ENCODE results near the gene HIVEP2. TPM values are rescaled to one million over a fixed set of nuclear protein-coding genes. Genes with fewer than 3 reads are reported as not detected.

Gene HIVEP2
- total RNA-seq, 2 donors from 2014 or later, result 25.8 to 30.8 TPM

- H3K4me1 Mint-ChIP-seq (ENCODE audit: low read depth), result peaks cover 67% of the 10 kb centered on the region
- no peaks in the 10 kb centered on the region for H3K9me3 Mint-ChIP-seq
- ATAC-seq (replicated peaks in 1 of 2), result peak; percentile 87 to 91
- H3K27me3 Mint-ChIP-seq (ENCODE audit: low read depth), result no peaks in the 10 kb centered on the region
- peaks cover 2 to 3% of the 10 kb centered on the region in 2 donors for H3K36me3 Mint-ChIP-seq (ENCODE audit: insufficient read depth in 2 of 2)
- H3K4me3 Mint-ChIP-seq, result peak overlapping the region; percentile 87 to 93
- H3K27ac Mint-ChIP-seq, result peak overlapping the region; percentile 100
- DNase-seq, result peak; percentile 82 to 86
Measured at GRCh38 chr6:142926494-142927270, 18.3 kb downstream of the HIVEP2 start.

GRCh38 chr6:142926177-142926493 is 18.8 kb downstream of the HIVEP2 start:
- no peaks in the 10 kb centered on the region for H3K9me3 Mint-ChIP-seq
- ATAC-seq (replicated peaks in 1 of 2), result no peak
- peaks cover 67% of the 10 kb centered on the region for H3K4me1 Mint-ChIP-seq (ENCODE audit: low read depth)
- peak overlapping the region; percentile 87 to 93 for H3K4me3 Mint-ChIP-seq
- H3K27me3 Mint-ChIP-seq (ENCODE audit: low read depth), result no peaks in the 10 kb centered on the region
- H3K27ac Mint-ChIP-seq, result peak overlapping the region; percentile 98
- DNase-seq, result no peak
- peaks cover 2 to 3% of the 10 kb centered on the region in 2 donors for H3K36me3 Mint-ChIP-seq (ENCODE audit: insufficient read depth in 2 of 2)

GRCh38 chr6:142925575-142926110 is 19.3 kb downstream of the HIVEP2 start:
- no peak for DNase-seq
- Mint-ChIP-seq H3K27me3 (ENCODE audit: low read depth) (no peaks in the 10 kb centered on the region), H3K36me3 (ENCODE audit: insufficient read depth in 2 of 2) (peaks cover 2 to 3% of the 10 kb centered on the region in 2 donors), H3K4me1 (ENCODE audit: low read depth) (peaks cover 70% of the 10 kb centered on the region), H3K4me3 (peak overlapping the region; percentile 74 to 87), H3K9me3 (no peaks in the 10 kb centered on the region), H3K27ac (peak overlapping the region; percentile 98)
- peak; percentile 23 to 34 for ATAC-seq (replicated peaks in 1 of 2)

- Mint-ChIP-seq H3K36me3 (ENCODE audit: insufficient read depth in 2 of 2) (peaks cover 0 to 11% of the 10 kb centered on the region in 2 donors), H3K4me1 (ENCODE audit: low read depth) (peaks cover 85% of the 10 kb centered on the region), H3K9me3 (no peaks in the 10 kb centered on the region), H3K4me3 (peak overlapping the region; percentile 59 to 72), H3K27me3 (ENCODE audit: low read depth) (no peaks in the 10 kb centered on the region), H3K27ac (peak overlapping the region; percentile 81)
- DNase-seq (no peak), ATAC-seq (replicated peaks in 1 of 2) (no peak)
Measured at GRCh38 chr6:142918339-142919042, 26.5 kb downstream of the HIVEP2 start.

GRCh38 chr6:142916881-142917280 is 28.1 kb downstream of the HIVEP2 start:
- Mint-ChIP-seq H3K4me1 (ENCODE audit: low read depth) (peaks cover 94% of the 10 kb centered on the region), H3K36me3 (ENCODE audit: insufficient read depth in 2 of 2) (peaks cover 3 to 12% of the 10 kb centered on the region in 2 donors), H3K9me3 (no peaks in the 10 kb centered on the region), H3K27ac (no peak overlapping the region), H3K4me3 (no peak overlapping the region), H3K27me3 (ENCODE audit: low read depth) (no peaks in the 10 kb centered on the region)
- DNase-seq, result no peak
- no peak for ATAC-seq (replicated peaks in 1 of 2)

DNA sequence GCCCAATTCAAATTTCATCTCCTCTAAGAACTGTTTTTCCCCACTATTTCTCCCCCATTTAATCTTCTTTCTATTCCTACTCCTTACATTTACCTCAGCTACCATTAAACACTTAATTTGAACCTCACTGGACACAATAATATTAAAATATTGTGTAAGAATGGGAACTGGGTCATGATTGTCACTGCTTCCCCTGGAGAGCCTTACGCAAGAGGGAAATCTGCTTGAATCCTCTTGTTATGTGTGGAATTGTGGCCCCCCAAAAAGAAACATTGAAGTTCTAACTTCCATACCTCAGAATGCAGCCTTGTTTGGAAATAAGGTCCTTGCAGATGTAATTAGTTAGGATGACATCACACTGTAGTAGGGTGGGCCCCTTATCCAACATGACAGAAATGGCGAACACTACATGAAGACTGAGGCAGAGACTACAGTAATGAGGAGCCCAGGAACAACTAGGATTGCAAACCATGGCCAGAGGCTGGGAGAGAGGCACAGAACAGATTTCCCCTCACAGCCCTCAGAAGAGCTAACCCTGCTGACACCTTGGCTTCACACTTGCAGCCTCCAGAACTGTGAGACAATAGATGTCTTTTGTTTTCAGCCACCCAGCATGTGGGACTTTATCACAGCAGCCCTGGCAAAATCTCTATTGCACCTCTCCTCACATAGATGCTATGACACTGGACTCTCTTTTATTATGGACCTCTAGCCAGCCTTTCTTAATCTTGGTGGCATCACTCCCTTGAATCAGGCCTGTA is 29.9 kb downstream of the HIVEP2 start:
- peaks cover 94% of the 10 kb centered on the region for H3K4me1 Mint-ChIP-seq (ENCODE audit: low read depth)
- H3K27ac Mint-ChIP-seq, result peak overlapping the region; percentile 2
- H3K9me3 Mint-ChIP-seq, result no peaks in the 10 kb centered on the region
- DNase-seq (no peak), ATAC-seq (replicated peaks in 1 of 2) (no peak)
- peaks cover 3 to 12% of the 10 kb centered on the region in 2 donors for H3K36me3 Mint-ChIP-seq (ENCODE audit: insufficient read depth in 2 of 2)
- peak overlapping the region; percentile 48 to 78 for H3K4me3 Mint-ChIP-seq
- no peaks in the 10 kb centered on the region for H3K27me3 Mint-ChIP-seq (ENCODE audit: low read depth)

- no peaks in the 10 kb centered on the region for H3K9me3 Mint-ChIP-seq
- peak in 1 of 2 donors; percentile 8 for ATAC-seq (replicated peaks in 1 of 2)
- no peaks in the 10 kb centered on the region for H3K27me3 Mint-ChIP-seq (ENCODE audit: low read depth)
- H3K27ac Mint-ChIP-seq, result peak overlapping the region; percentile 96
- peaks cover 94% of the 10 kb centered on the region for H3K4me1 Mint-ChIP-seq (ENCODE audit: low read depth)
- peak overlapping the region in 1 of 2 donors; percentile 78 for H3K4me3 Mint-ChIP-seq
- DNase-seq, result no peak
- peaks cover 3 to 12% of the 10 kb centered on the region in 2 donors for H3K36me3 Mint-ChIP-seq (ENCODE audit: insufficient read depth in 2 of 2)
Measured at GRCh38 chr6:142914369-142914768, 30.6 kb downstream of the HIVEP2 start.

DNA sequence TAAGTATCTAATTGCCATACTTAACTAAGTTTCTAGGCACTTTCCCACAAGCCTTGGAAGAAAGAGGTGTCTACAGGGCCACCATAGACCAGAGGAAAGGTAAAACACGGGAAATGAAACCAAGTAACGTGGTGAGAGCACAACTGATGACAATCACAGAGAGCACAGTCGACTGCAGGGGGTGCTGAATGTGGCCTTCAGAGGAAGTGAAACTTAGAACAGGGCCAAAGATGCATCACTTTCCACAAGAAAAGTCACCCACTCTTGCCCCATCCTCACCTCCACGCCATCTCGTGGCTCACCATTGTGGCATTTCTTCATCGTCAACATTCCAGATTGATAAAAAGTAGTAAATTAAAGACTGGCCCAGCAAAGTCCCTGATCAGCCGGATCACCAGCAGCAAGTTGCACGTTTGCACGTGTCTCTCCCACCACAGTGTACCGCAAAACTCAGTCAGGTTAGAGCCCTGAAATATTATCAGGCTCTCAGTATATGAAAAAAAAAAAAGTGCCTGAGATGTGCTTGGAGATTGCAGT is 31.4 kb downstream of the HIVEP2 start:
- Mint-ChIP-seq H3K27me3 (ENCODE audit: low read depth) (no peaks in the 10 kb centered on the region), H3K4me1 (ENCODE audit: low read depth) (peaks cover 94% of the 10 kb centered on the region), H3K27ac (peak overlapping the region; percentile 96), H3K9me3 (no peaks in the 10 kb centered on the region), H3K36me3 (ENCODE audit: insufficient read depth in 2 of 2) (peaks cover 3 to 12% of the 10 kb centered on the region in 2 donors), H3K4me3 (peak overlapping the region; percentile 76 to 78)
- ATAC-seq (replicated peaks in 1 of 2) (peak; percentile 87 to 88), DNase-seq (peak; percentile 77 to 85)

DNA sequence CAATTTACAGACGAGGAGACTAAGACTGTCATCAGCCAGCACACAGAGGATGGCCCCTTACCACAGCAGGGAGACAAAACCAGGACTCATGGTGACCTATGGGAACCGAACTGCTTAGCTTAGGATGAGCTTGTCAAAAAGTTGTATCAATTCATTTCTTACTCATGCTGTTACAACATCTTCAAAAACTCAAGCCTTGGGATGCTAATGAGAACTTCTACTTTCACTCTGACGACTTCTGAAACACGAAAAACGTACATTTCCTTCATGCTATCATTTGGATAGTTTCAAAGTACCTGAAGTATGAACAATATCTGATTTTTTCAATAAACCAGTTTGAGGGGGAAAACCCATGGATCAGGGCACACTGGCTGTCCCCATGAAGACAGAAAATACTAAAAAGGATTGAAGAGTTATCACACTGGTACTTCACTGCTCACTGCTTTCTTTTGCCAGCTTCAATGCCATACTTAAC is 31.9 kb downstream of the HIVEP2 start:
- H3K27ac Mint-ChIP-seq, result peak overlapping the region; percentile 96
- H3K36me3 Mint-ChIP-seq (ENCODE audit: insufficient read depth in 2 of 2), result peaks cover 3 to 10% of the 10 kb centered on the region in 2 donors
- peak; percentile 75 to 77 for ATAC-seq (replicated peaks in 1 of 2)
- no peaks in the 10 kb centered on the region for H3K9me3 Mint-ChIP-seq
- peaks cover 94% of the 10 kb centered on the region for H3K4me1 Mint-ChIP-seq (ENCODE audit: low read depth)
- peak overlapping the region; percentile 76 to 78 for H3K4me3 Mint-ChIP-seq
- H3K27me3 Mint-ChIP-seq (ENCODE audit: low read depth), result no peaks in the 10 kb centered on the region
- peak; percentile 37 to 48 for DNase-seq

GRCh38 chr6:142912125-142912524 is 32.9 kb downstream of the HIVEP2 start:
- Mint-ChIP-seq H3K9me3 (no peaks in the 10 kb centered on the region), H3K4me3 (peak overlapping the region in 1 of 2 donors; percentile 78), H3K27me3 (ENCODE audit: low read depth) (no peaks in the 10 kb centered on the region), H3K27ac (peak overlapping the region; percentile 96), H3K36me3 (ENCODE audit: insufficient read depth in 2 of 2) (peaks cover 3 to 7% of the 10 kb centered on the region in 2 donors), H3K4me1 (ENCODE audit: low read depth) (peaks cover 96% of the 10 kb centered on the region)
- DNase-seq, result no peak
- ATAC-seq (replicated peaks in 1 of 2), result no peak

GRCh38 chr6:142911430-142911829 is 33.5 kb downstream of the HIVEP2 start:
- no peak overlapping the region for H3K4me3 Mint-ChIP-seq
- peaks cover 4 to 6% of the 10 kb centered on the region in 2 donors for H3K36me3 Mint-ChIP-seq (ENCODE audit: insufficient read depth in 2 of 2)
- H3K4me1 Mint-ChIP-seq (ENCODE audit: low read depth), result peaks cover 96% of the 10 kb centered on the region
- no peak for DNase-seq
- H3K9me3 Mint-ChIP-seq, result no peaks in the 10 kb centered on the region
- H3K27me3 Mint-ChIP-seq (ENCODE audit: low read depth), result no peaks in the 10 kb centered on the region
- ATAC-seq (replicated peaks in 1 of 2), result no peak
- no peak overlapping the region for H3K27ac Mint-ChIP-seq

GRCh38 chr6:142909686-142910085 is 35.3 kb downstream of the HIVEP2 start:
- peaks cover 3 to 4% of the 10 kb centered on the region in 2 donors for H3K36me3 Mint-ChIP-seq (ENCODE audit: insufficient read depth in 2 of 2)

More at GRCh38 chr6:142909686-142910085, 35.3 kb downstream of the HIVEP2 start:
- Mint-ChIP-seq H3K27ac (peak overlapping the region; percentile 80), H3K9me3 (no peaks in the 10 kb centered on the region), H3K4me3 (peak overlapping the region in 1 of 2 donors; percentile 43), H3K27me3 (ENCODE audit: low read depth) (no peaks in the 10 kb centered on the region), H3K4me1 (ENCODE audit: low read depth) (peaks cover 80% of the 10 kb centered on the region)
- DNase-seq, result no peak
- ATAC-seq (replicated peaks in 1 of 2), result no peak

Data from activated T-cell treated with anti-CD3 and anti-CD28 coated beads, Interleukin-2, amount 50 U/mL, for 72 hours (primary cell).